ENCODE results near the gene KIAA1217.

DNA sequence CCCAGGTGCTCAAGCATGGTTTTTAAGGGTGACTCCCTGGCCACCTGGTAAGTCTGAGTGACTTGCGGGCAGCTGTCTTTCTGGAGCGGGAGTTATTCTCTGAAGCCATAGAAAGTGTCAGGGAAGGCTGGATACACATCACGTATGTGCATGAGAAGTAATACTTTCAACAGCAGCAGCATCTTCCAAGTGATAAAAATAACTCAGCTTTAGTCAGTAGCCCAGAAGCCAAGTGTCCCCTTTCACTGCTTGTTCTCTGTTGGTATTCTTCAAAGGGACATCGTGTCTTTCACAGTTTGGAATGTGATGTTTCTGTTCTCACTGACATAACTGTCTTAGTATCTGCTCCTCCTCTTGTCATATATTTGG is 97.6 kb downstream of the KIAA1217 start:
- TF ChIP-seq CTCF (conservative IDR thresholded peaks at IDR 0.05; ENCODE audit: low read length) (no peak), EZH2phosphoT487 (IDR thresholded peaks at IDR 0.05; ENCODE audit: borderline replicate concordance) (no peak)
